HepG2 (cell line): ENCODE results near the gene PRKCZ. TPM values are rescaled to one million over a fixed set of nuclear protein-coding genes. Genes with fewer than 3 reads are reported as not detected.

ENCODE experiments used
- ATAC-seq: fragments of 200-7000 bp; cut with Tn5 transposase; 3 replicates; pipeline ENCODE4 v1.9.1; 2020; ENCODE audit warnings: mild to moderate bottlenecking, moderate library complexity
- BruUV-seq: library from RNA; stranded (reverse); fragments of 400-500 nt; replicated peaks from 2 replicates; lab custom pipeline; 2021; lab: Mats Ljungman, UMichigan
- CTCF ChIA-PET: fragments of 300-600 bp; formaldehyde crosslinking; extraction: SDS; loops from one replicate; lab custom pipeline; 2021; ENCODE audit warnings: low total read pairs, inconsistent platforms, low intra/inter-chr PET ratio; lab: Yijun Ruan, JAX
- POLR2A ChIA-PET: fragments of 350-600 bp; sonication (Branson Sonifier 250); formaldehyde crosslinking; loops from one replicate; lab custom pipeline; 2020; ENCODE audit warnings: antibody characterized with exemption, inconsistent platforms; lab: Yijun Ruan, JAX
- DNase-seq: peaks from one replicate; pipeline ENCODE4 v3.0.0-alpha.2; 2015; ENCODE audit warnings: low spot score
- FAIRE-seq: peaks from 3 replicates; lab custom pipeline; 2011; peaks lifted over from hg19 to GRCh38; lab: Jason Lieb, UNC
- H2AFZ ChIP-seq: one replicate; pipeline ENCODE4 v1.6.1; 2011; ENCODE audit warnings: low read length, inconsistent platforms
- H3K27ac ChIP-seq: fragments of 300-600 bp; 3 replicates; pipeline ENCODE4 v1.8.0; 2011; ENCODE audit warnings: mixed run types, mild to moderate bottlenecking, mixed read lengths, low read length, inconsistent platforms; ENCODE audit not compliant: insufficient read depth; ENCODE audit errors: extremely low read length
- H3K27me3 ChIP-seq, 2 experiments: fragments of 200-600 bp in 1 of 2; 2 replicates in 1 of 2; 3 replicates in 1 of 2; pipeline versions ENCODE4 v1.6.0 to v1.8.0; 2011; ENCODE audit warnings: low read length in 2 of 2, mild to moderate bottlenecking in 2 of 2, moderate library complexity in 2 of 2, inconsistent platforms in 1 of 2; ENCODE audit not compliant: insufficient read depth in 2 of 2, control insufficient read depth in 1 of 2
- H3K36me3 ChIP-seq, 2 experiments: fragments of 200-600 bp in 1 of 2; replicated peaks in 1 of 2; 2 replicates in 1 of 2; 3 replicates in 1 of 2; pipeline versions ENCODE4 v1.5.1 to v1.8.0; 2011; ENCODE audit warnings: low read length in 2 of 2, inconsistent platforms in 1 of 2; ENCODE audit not compliant: insufficient read depth in 2 of 2, control insufficient read depth in 1 of 2
- H3K4me1 ChIP-seq: 2 replicates; pipeline ENCODE4 v1.5.1; 2012; ENCODE audit warnings: low read length, inconsistent platforms; ENCODE audit not compliant: insufficient read depth
- H3K4me2 ChIP-seq: 2 replicates; pipeline ENCODE4 v1.6.0; 2011; ENCODE audit warnings: low read depth, low read length, inconsistent platforms
- H3K4me3 ChIP-seq, 3 experiments: fragments of 200-600 bp in 1 of 3; sonication (generic), shearing (Covaris generic) in 1 of 3; replicated peaks in 1 of 3; 2 replicates each; pipeline ENCODE4 v1.5.1; 2011 to 2016; ENCODE audit warnings: low read length in 3 of 3, inconsistent platforms in 2 of 3, low read depth in 2 of 3, mild to moderate bottlenecking in 2 of 3, control low read depth in 1 of 3, mixed read lengths in 1 of 3; ENCODE audit not compliant: insufficient read depth in 1 of 3
- H3K79me2 ChIP-seq: one replicate; pipeline ENCODE4 v1.6.1; 2011; ENCODE audit warnings: low read length, inconsistent platforms; ENCODE audit not compliant: insufficient read depth
- H3K9ac ChIP-seq: 2 replicates; pipeline ENCODE4 v1.6.0; 2011; ENCODE audit warnings: mild to moderate bottlenecking, low read depth, low read length, inconsistent platforms; ENCODE audit not compliant: insufficient read depth
- H3K9me3 ChIP-seq: 2 replicates; pipeline ENCODE4 v1.5.1; 2012; ENCODE audit warnings: mild to moderate bottlenecking, low read length
- H4K20me1 ChIP-seq: 2 replicates; pipeline ENCODE4 v1.6.0; 2011; ENCODE audit warnings: inconsistent platforms, mild to moderate bottlenecking, low read length, moderate library complexity; ENCODE audit not compliant: insufficient read depth
- ATAD3A ChIP-seq: sonication (generic); formaldehyde crosslinking; IDR thresholded peaks from 2 replicates; pipeline ENCODE4 v1.4.0; 2020; ENCODE audit warnings: missing genetic modification reagents
- CBX2 ChIP-seq, 2 experiments: fragments of 200-600 bp in 1 of 2; sonication (generic); formaldehyde crosslinking in 1 of 2; IDR thresholded peaks; 2 replicates each; pipeline versions ENCODE4 v1.7.0 to v1.8.1; 2018 to 2022; ENCODE audit warnings: low read depth in 2 of 2, low read length in 1 of 2, mild to moderate bottlenecking in 1 of 2, missing genetic modification reagents in 1 of 2
- HNF4A ChIP-seq: sonication (generic); formaldehyde crosslinking; IDR thresholded peaks from 2 replicates; pipeline ENCODE4 v1.4.0; 2020; ENCODE audit warnings: missing genetic modification reagents
- IRF2 ChIP-seq: IDR thresholded peaks from 2 replicates; pipeline ENCODE4 v1.6.1; 2018; ENCODE audit warnings: missing genetic modification reagents, missing compliant biosample characterization
- JUNB ChIP-seq: sonication (generic); formaldehyde crosslinking; IDR thresholded peaks from 2 replicates; pipeline ENCODE4 v1.8.0; 2022; ENCODE audit warnings: missing genetic modification reagents, mild to moderate bottlenecking, borderline replicate concordance
- STAT5B ChIP-seq: sonication (generic); formaldehyde crosslinking; IDR thresholded peaks from 2 replicates; pipeline ENCODE4 v1.4.0; 2020; ENCODE audit warnings: missing genetic modification reagents
- TBP ChIP-seq: sonication (generic); formaldehyde crosslinking; IDR thresholded peaks from 2 replicates; pipeline ENCODE4 v1.5.0; 2020; ENCODE audit warnings: missing genetic modification reagents
- YEATS4 ChIP-seq: sonication (generic); formaldehyde crosslinking; IDR thresholded peaks from 2 replicates; pipeline ENCODE4 v1.4.0; 2020; ENCODE audit warnings: missing genetic modification reagents, borderline replicate concordance
- ZBTB1 ChIP-seq: sonication (generic); formaldehyde crosslinking; IDR thresholded peaks from 2 replicates; pipeline ENCODE4 v1.4.0; 2020; ENCODE audit warnings: missing genetic modification reagents, borderline replicate concordance
- ZBTB21 ChIP-seq: sonication (generic); formaldehyde crosslinking; IDR thresholded peaks from 2 replicates; pipeline ENCODE4 v1.4.0; 2020; ENCODE audit warnings: missing genetic modification reagents
- ZEB1 ChIP-seq: IDR thresholded peaks from 2 replicates; pipeline ENCODE4 v1.6.1; 2012; ENCODE audit warnings: mild to moderate bottlenecking, low read depth, inconsistent platforms; ENCODE audit not compliant: insufficient replicate concordance
- WGBS: methylation state at CpG from one replicate; pipeline ENCODE4 v1.1.6; 2017; ENCODE audit warnings: low lambda C conversion rate; 5-methylcytosine and 5-hydroxymethylcytosine counted together
- in situ Hi-C: cut with HindIII; loops from 2 replicates; pipeline ENCODE4 v1.10.0; 2017; ENCODE audit warnings: low pct_unique_long_range_greater_than_20kb; ENCODE audit not compliant: extremely low pct_ligation_motif_present
- intact Hi-C: fragments of 100-400 bp; cut with micrococcal nuclease; formaldehyde crosslinking; loops from one replicate; pipeline ENCODE4 v1.10.0; 2022; ENCODE audit not compliant: unreplicated experiment
- polyA plus RNA-seq, 8 experiments: library from polyadenylated mRNA; depleted of rRNA in 3 of 8; stranded (reverse) in 7 of 8; unstranded in 1 of 8; fragments of >200 nt; fragmentation: Illumina TruSeq in 4 of 8; extraction: Trizol in 4 of 8; gene quantifications; 2 replicates each; pipeline versions ENCODE4 v1.2.1 to v1.2.3, GENCODE V29; 2011 to 2016; ENCODE audit warnings: low read depth in 4 of 8, missing spikeins in 1 of 8, mixed read lengths in 1 of 8; ENCODE audit not compliant: insufficient read depth in 1 of 8
- total RNA-seq, 5 experiments: library from RNA; depleted of rRNA; stranded (reverse); fragments of >200 nt; fragmentation: Illumina TruSeq; extraction: Trizol; gene quantifications; 2 replicates each; pipeline ENCODE4 v1.2.3, GENCODE V29; 2016; ENCODE audit warnings: low read depth in 1 of 5
- TF ChIP-seq, protein P1 (sequence below): sonication (generic); formaldehyde crosslinking; IDR thresholded peaks from 2 replicates; pipeline ENCODE4 v1.4.0; 2020; ENCODE audit warnings: missing genetic modification reagents, mild to moderate bottlenecking, borderline replicate concordance
- TF ChIP-seq, protein P2 (sequence below): sonication (generic); formaldehyde crosslinking; IDR thresholded peaks from 2 replicates; pipeline ENCODE4 v1.4.0; 2020; ENCODE audit warnings: missing genetic modification reagents
- TF ChIP-seq, protein P3 (sequence below): sonication (generic); formaldehyde crosslinking; IDR thresholded peaks from 2 replicates; pipeline ENCODE4 v1.4.0; 2020; ENCODE audit warnings: missing genetic modification reagents, borderline replicate concordance

The PRKCZ gene
- total and polyA plus RNA-seq, 2 of the 13 experiments (the other 11 are each of a cell fraction or from before 2014, with no cell fraction given) = 34.7 to 85.2 TPM

DNA sequence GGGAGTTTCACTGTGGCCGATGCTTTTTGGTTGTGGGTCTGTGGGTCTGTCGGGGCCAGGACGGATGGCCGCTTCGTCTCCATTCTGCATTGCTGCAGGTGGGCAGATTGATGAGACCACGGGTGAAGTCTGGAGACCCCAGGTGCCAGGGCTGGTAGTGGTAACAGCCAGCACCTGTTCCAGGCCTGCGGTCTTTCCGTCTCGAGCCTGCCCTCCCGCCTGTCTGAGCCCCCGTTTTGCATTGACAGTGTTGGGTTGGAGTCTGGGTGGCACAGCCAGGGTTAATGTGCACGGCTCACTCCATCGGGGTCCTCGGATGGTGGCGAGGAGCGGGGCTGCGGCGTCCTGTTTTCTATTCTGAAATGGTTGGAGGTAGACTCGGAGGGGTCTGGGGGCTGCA lies 24.2 kb downstream of the PRKCZ start:
- FAIRE-seq (no peak), ATAC-seq (no peak), DNase-seq (no peak)
- no TSS peak for BruUV-seq
- CTCF ChIA-PET = no interaction called here
- peaks cover 4 to 12% of the 10 kb centered on the region in 2 experiments; a peak in 4 of 5 replicates for H3K36me3 ChIP-seq
- POLR2A ChIA-PET = no interaction called here
- peaks cover 14% of the 10 kb centered on the region for H3K4me1 ChIP-seq
- 94% methylated on average over 19 of the region's 19 CpGs for WGBS
- in situ Hi-C loops (no loop called here), intact Hi-C loops (no loop called here)
- no peak overlapping the region for H3K27ac ChIP-seq
- H2AFZ ChIP-seq = no peak overlapping the region
- TF ChIP-seq ATAD3A (CRISPR knock-in tag) (no peak), ZEB1 (no peak), IRF2 (no peak), TBP (CRISPR knock-in tag) (no peak), CBX2 (IDR thresholded peaks at IDR 0.05; ENCODE audit: low read depth, low read length) (no peak), CBX2 (CRISPR knock-in tag; IDR thresholded peaks at IDR 0.05; ENCODE audit: low read depth) (no peak), JUNB (CRISPR knock-in tag) (no peak), YEATS4 (CRISPR knock-in tag) (no peak), HNF4A (no peak), ZBTB21 (CRISPR knock-in tag) (no peak), ZBTB1 (CRISPR knock-in tag) (no peak), STAT5B (CRISPR knock-in tag) (no peak)
- TF ChIP-seq, protein P1, sequence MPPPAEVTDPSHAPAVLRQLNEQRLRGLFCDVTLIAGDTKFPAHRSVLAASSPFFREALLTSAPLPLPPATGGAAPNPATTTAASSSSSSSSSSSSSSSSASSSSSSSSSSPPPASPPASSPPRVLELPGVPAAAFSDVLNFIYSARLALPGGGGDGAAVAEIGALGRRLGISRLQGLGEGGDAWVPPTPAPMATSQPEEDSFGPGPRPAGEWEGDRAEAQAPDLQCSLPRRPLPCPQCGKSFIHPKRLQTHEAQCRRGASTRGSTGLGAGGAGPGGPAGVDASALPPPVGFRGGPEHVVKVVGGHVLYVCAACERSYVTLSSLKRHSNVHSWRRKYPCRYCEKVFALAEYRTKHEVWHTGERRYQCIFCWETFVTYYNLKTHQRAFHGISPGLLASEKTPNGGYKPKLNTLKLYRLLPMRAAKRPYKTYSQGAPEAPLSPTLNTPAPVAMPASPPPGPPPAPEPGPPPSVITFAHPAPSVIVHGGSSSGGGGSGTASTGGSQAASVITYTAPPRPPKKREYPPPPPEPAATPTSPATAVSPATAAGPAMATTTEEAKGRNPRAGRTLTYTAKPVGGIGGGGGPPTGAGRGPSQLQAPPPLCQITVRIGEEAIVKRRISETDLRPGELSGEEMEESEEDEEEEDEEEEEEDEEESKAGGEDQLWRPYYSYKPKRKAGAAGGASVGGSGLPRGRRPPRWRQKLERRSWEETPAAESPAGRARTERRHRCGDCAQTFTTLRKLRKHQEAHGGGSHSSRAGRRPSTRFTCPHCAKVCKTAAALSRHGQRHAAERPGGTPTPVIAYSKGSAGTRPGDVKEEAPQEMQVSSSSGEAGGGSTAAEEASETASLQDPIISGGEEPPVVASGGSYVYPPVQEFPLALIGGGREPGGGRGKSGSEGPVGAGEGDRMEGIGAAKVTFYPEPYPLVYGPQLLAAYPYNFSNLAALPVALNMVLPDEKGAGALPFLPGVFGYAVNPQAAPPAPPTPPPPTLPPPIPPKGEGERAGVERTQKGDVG (CRISPR knock-in tag) = no peak
- TF ChIP-seq, protein P2, sequence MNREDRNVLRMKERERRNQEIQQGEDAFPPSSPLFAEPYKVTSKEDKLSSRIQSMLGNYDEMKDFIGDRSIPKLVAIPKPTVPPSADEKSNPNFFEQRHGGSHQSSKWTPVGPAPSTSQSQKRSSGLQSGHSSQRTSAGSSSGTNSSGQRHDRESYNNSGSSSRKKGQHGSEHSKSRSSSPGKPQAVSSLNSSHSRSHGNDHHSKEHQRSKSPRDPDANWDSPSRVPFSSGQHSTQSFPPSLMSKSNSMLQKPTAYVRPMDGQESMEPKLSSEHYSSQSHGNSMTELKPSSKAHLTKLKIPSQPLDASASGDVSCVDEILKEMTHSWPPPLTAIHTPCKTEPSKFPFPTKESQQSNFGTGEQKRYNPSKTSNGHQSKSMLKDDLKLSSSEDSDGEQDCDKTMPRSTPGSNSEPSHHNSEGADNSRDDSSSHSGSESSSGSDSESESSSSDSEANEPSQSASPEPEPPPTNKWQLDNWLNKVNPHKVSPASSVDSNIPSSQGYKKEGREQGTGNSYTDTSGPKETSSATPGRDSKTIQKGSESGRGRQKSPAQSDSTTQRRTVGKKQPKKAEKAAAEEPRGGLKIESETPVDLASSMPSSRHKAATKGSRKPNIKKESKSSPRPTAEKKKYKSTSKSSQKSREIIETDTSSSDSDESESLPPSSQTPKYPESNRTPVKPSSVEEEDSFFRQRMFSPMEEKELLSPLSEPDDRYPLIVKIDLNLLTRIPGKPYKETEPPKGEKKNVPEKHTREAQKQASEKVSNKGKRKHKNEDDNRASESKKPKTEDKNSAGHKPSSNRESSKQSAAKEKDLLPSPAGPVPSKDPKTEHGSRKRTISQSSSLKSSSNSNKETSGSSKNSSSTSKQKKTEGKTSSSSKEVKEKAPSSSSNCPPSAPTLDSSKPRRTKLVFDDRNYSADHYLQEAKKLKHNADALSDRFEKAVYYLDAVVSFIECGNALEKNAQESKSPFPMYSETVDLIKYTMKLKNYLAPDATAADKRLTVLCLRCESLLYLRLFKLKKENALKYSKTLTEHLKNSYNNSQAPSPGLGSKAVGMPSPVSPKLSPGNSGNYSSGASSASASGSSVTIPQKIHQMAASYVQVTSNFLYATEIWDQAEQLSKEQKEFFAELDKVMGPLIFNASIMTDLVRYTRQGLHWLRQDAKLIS (CRISPR knock-in tag) = no peak
- TF ChIP-seq, protein P3, sequence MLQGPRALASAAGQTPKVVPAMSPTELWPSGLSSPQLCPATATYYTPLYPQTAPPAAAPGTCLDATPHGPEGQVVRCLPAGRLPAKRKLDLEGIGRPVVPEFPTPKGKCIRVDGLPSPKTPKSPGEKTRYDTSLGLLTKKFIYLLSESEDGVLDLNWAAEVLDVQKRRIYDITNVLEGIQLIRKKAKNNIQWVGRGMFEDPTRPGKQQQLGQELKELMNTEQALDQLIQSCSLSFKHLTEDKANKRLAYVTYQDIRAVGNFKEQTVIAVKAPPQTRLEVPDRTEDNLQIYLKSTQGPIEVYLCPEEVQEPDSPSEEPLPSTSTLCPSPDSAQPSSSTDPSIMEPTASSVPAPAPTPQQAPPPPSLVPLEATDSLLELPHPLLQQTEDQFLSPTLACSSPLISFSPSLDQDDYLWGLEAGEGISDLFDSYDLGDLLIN (CRISPR knock-in tag) = no peak
- H3K4me2 ChIP-seq = no peak overlapping the region
- no peaks in the 10 kb centered on the region for H3K27me3 ChIP-seq
- H3K79me2 ChIP-seq = peaks cover 8% of the 10 kb centered on the region
- no peak overlapping the region for H3K9ac ChIP-seq
- no peaks in the 10 kb centered on the region for H4K20me1 ChIP-seq
- peaks cover 18% of the 10 kb centered on the region for H3K9me3 ChIP-seq
- H3K4me3 ChIP-seq = no peak overlapping the region
